ENCODE data around the gene TACC3. TPM values are rescaled to one million over a fixed set of nuclear protein-coding genes. Genes with fewer than 3 reads are reported as not detected.

The TACC3 gene
- polyA plus RNA-seq, 1 experiment = 24.0 TPM

DNA sequence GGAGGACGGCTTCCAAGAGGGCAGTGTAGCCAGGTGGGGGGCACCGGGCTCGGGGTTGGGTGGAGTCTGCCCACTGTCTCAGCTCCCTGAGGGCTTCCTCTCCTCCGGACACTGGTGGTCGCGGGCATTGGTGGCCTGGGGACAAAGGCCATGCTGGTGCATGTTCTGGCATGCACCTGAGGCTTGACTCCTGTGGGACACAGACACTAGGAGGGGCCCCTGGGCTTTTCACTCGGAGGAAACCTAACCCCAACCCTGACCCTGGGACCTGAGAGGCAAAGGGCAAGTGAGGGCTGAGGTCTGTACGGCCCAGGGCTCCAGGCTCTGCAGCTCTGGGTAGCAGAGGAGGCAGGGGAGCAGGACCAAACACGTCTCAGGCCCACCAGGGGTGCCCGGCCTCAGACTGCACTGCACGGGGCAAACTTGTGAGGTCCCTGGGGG, 49.5 kb downstream of the TACC3 start:
- CTCF ChIA-PET = no interaction called here
- POLR2A ChIA-PET = no interaction called here
- H3K27me3 ChIP-seq (ENCODE audit: control insufficient read depth, insufficient read depth, low read length) = no peaks in the 10 kb centered on the region; the same call in 1 of the 2 replicates
- TF ChIP-seq CTCF (IDR thresholded peaks at IDR 0.05; ENCODE audit: insufficient read depth, low read depth, low read length) = no peak
- no peak overlapping the region for H3K4me3 ChIP-seq (ENCODE audit: low read depth, low read length)
- no peak for DNase-seq (ENCODE audit: low read depth)
- H3K36me3 ChIP-seq (ENCODE audit: control insufficient read depth, insufficient read depth, low read length) = no peaks in the 10 kb centered on the region

DNA sequence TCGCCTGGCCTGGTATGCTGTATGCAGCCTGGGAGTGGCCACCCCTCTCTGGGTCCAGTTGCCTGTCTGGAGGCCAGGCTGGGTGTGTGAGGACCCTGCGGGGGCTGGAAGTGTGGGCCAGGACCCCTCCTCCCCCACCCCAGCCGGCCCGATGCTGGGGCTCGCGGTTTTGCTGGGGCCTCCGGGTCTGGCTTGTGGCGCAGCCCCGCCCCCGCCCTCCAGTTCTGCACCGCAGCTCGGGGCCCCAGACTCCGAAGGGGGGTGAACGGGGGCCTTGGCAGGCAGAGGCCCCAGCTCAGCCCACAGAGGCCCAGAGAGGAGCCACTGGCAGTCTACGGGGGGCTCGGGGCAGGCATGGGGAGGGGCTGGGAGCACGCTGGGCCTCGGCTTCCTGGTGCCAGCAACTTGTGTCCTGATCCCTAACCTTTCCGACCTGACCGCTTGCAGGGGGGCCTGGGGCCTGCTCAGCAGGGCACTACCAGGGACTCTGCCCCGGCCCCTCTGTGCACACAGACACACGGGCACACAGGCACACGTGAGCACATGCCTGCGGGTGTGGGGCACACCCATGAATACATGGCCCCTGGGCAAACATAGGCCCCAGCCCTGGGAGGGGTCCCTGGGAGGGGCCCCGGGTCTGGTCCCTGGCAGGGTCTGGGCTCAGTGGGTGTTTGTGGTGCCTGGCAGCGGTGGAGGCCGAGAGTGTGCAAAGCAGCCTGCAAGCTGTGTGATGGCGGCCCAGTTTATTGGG, 50.4 kb downstream of the TACC3 start:
- Histone ChIP-seq H3K36me3 (ENCODE audit: control insufficient read depth, insufficient read depth, low read length) (no peaks in the 10 kb centered on the region), H3K4me3 (ENCODE audit: low read depth, low read length) (no peak overlapping the region), H3K27me3 (ENCODE audit: control insufficient read depth, insufficient read depth, low read length) (no peaks in the 10 kb centered on the region; the same call in 1 of the 2 replicates)
- DNase-seq (ENCODE audit: low read depth) = no peak
- CTCF ChIA-PET = no interaction called here
- POLR2A ChIA-PET = no interaction called here
- TF ChIP-seq CTCF (IDR thresholded peaks at IDR 0.05; ENCODE audit: insufficient read depth, low read depth, low read length) = no peak

GRCh38 chr4:1772853-1773538, 51.7 kb downstream of the TACC3 start:
- Histone ChIP-seq H3K36me3 (ENCODE audit: control insufficient read depth, insufficient read depth, low read length) (no peaks in the 10 kb centered on the region), H3K4me3 (ENCODE audit: low read depth, low read length) (no peak overlapping the region), H3K27me3 (ENCODE audit: control insufficient read depth, insufficient read depth, low read length) (no peaks in the 10 kb centered on the region; the same call in 1 of the 2 replicates)
- POLR2A ChIA-PET = no interaction called here
- CTCF ChIA-PET = interaction anchor here (0.5 to 1.9 kb wide), 2 partner anchors 9 to 25 kb away, joined by 3 to 8 read pairs; no protein-coding TSS in a partner anchor
- no peak for DNase-seq (ENCODE audit: low read depth)
- TF ChIP-seq CTCF (IDR thresholded peaks at IDR 0.05; ENCODE audit: insufficient read depth, low read depth, low read length) = no peak

DNA sequence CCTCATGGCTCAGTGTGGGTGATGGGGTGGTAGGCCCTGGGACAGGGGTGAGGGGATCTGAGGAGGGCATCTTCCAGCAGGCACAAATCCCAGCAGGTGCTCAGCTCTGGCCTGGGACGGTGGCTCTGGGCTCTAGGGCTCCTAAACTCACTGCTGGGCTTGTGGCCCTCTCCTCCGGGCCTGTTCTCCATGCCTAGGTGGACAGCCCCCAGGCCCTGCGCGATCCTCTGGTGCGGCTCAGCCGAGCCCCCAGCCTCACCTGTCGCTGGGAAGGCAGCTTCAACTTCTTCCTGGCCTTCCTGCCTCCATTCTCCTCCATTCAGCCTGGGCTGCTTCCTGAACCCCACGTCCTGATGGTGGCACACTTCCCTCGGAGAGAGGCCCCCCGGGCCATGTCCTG, 52.4 kb downstream of the TACC3 start:
- DNase-seq (ENCODE audit: low read depth) = no peak
- TF ChIP-seq CTCF (IDR thresholded peaks at IDR 0.05; ENCODE audit: insufficient read depth, low read depth, low read length) = no peak
- Histone ChIP-seq H3K4me3 (ENCODE audit: low read depth, low read length) (no peak overlapping the region), H3K27me3 (ENCODE audit: control insufficient read depth, insufficient read depth, low read length) (no peaks in the 10 kb centered on the region), H3K36me3 (ENCODE audit: control insufficient read depth, insufficient read depth, low read length) (no peaks in the 10 kb centered on the region)
- CTCF ChIA-PET = interaction anchor here (1.9 kb wide), 1 partner anchor 25 kb away, joined by 8 read pairs; no protein-coding TSS in a partner anchor
- POLR2A ChIA-PET = no interaction called here

- no peaks in the 10 kb centered on the region for H3K27me3 ChIP-seq (ENCODE audit: control insufficient read depth, insufficient read depth, low read length)
- TF ChIP-seq CTCF (IDR thresholded peaks at IDR 0.05; ENCODE audit: insufficient read depth, low read depth, low read length) = no peak
- CTCF ChIA-PET = interaction anchor here (0.6 kb wide), 1 partner anchor 134 kb away, joined by 3 read pairs; no protein-coding TSS in a partner anchor
- H3K36me3 ChIP-seq (ENCODE audit: control insufficient read depth, insufficient read depth, low read length) = no peaks in the 10 kb centered on the region
- POLR2A ChIA-PET = no interaction called here
- no peak overlapping the region for H3K4me3 ChIP-seq (ENCODE audit: low read depth, low read length)
- DNase-seq (ENCODE audit: low read depth) = no peak
Observed at GRCh38 chr4:1775731-1776500, 54.6 kb downstream of the TACC3 start.
